ENCODE results near the gene ZSWIM6.

The ZSWIM6 gene

DNA sequence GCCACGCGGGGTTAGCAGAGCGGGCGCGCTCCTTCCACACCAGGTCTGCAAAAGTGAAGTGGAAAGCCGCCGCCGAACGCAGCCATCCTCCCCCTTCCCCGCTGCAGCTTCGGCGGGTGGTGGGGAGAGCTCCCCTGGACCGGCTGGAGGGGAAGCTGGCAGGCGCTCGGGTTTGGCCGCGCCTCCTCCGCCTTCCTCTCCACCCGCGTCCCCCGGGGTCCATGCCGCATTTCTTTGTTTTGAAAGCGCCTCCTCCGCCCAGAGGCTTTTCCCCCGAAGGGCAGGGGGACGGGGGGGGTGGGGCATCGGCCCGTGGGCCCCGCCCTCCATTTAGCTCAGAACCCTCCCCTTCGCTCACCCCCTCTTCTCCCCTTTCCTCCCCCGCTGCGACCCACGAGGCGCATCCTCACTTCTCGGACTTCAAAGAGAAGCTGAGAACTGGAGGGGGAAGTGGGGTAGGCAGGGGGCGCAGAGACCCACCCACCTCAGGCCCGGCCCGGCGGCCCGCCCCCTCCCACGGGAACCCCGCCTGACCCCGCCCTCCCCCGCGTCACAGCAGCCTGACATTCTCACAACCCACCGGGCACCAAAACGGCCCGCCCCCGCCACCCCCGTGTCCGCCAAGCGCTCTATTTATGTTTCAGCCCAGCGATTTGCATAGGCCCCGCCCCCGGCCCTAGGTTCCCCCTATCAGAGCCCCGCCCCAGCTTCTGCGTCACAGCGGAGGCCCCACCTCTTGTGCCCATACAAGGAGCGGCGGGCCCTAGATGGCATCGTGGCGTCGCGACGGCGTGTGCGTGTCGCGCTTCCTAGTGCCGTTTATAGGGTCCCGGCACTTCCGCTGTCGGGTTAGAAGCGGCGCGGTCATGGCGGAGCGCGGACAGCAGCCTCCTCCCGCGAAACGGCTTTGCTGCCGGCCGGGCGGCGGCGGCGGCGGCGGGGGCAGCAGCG, at the start of gene ZSWIM6:
Gene ZSWIM6, plus strand, starts transcription at position 852 of the 951 bp plus-strand sequence. Its CDS starts 15 bp downstream, at position 867.
- in situ Hi-C loops (cut with MboI; ENCODE audit: low sequenced_read_pairs), result no loop called here

DNA sequence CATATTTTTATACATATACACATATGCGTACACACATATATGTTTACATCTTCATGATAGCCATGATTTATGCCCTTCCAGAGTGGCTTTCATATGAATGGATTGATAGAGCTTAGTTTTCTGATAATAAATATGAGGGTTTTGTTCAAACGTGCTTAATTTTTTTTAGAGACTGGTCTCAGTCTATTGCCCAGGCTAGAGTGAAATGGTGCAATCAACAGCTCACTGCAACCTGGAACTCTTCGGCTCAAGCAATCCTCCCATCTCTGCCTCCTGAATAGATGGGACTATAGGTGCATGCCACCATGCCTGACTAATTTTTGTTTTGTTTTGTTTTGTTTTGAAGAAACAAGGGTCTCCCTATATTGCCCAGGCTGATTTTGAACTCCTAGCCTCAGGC, 48.6 kb upstream of the ZSWIM6 start:
- in situ Hi-C loops (cut with MboI; ENCODE audit: low sequenced_read_pairs), result no loop called here

DNA sequence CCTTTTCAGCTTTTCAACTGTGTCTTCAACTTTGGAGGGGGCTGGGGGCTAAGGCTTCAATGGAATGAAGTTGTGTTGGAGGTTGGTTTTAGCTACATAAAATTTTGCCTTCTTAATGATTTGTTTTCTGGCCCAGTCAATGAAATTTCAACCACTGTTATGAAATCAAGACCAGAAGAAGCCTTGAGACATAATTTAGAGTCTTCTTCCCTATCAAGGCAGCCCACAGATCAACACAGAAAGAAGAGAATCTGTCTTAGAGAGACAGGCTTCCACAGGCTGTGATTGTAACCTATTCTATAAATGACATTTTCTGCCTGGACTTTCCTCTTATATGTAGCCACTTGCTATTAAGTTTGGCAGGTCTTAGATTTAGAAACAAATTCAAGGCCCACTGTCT, 46.5 kb upstream of the ZSWIM6 start:
- in situ Hi-C loops (cut with MboI; ENCODE audit: low sequenced_read_pairs), result no loop called here

DNA sequence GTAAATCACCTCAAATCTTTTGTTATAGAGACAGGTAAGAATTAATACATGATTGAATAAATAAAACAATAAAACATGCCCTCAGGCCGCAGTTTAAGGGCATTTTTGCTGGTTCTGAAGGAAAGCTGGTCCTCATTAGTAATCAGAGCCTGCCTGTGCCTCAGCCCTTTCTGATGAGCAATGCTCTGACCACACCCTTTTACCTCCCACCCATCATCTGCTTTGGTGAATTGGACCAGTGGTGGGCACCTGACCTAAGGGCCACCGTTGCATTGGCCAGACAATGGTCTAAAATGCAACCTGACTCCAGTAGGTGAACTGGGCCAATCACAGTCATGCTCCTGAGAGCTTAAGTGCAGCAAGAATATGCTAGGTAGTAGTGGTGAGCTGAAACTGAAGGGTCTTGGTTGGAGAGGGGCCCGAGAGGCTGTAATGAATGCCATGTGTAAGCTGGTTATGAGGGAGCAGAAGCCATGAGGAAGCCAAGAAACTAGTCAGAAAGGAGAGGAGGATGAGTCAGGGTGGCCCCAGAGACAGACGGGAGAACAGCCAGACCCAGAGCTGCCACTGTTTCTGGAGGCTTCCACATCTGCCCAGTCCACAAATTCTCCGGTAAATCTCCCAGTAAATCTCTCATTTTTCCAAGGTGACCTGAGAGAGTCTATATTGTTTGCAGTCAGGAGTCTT, 45.5 kb upstream of the ZSWIM6 start:
- in situ Hi-C loops (cut with MboI; ENCODE audit: low sequenced_read_pairs), result no loop called here

DNA sequence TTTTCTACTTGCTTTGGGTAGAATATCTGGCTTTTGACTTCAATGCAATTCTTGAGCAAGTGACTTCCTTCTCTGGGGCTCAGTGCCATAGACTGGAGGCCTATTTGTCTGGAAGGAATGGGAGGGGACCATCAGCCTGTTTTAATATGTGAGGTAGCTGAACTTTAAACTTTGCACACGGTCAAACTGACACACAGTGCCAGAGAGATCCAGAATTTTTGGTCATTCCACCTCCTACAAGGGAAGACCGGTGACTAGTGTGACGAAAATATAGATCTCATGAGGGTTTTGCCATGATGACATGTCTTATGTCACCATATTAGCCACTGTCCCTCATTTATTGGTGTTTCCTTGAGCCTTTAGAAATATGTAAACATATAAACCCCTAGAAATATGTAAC, 44.6 kb upstream of the ZSWIM6 start:
- in situ Hi-C loops (cut with MboI; ENCODE audit: low sequenced_read_pairs), result no loop called here

- in situ Hi-C loops (cut with MboI; ENCODE audit: low sequenced_read_pairs), result no loop called here
Measured at GRCh38 chr5:61289241-61289640, 42.8 kb upstream of the ZSWIM6 start.

- in situ Hi-C loops (cut with MboI; ENCODE audit: low sequenced_read_pairs), result no loop called here
Measured at GRCh38 chr5:61289669-61290306, 42.3 kb upstream of the ZSWIM6 start.

DNA sequence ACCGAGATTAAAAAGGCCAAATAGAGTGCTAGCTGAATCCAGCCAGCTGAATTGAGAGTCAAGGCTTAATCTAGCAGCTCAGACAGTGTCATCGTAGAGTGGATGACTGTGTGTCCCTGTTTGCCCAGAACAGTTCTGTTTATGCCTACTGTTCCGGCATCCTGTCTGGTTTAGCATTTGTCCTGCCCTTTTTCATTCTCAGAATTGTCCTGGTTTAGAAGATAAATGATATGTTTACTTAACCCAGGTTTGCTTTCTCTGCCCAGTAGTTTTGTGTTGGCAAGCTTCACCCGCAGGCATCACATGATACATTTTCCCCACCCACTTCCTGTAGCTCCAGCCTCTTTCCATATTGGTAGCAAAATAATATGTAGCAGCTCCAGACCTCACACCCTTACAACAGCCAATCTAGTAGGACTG, 41.3 kb upstream of the ZSWIM6 start:
- in situ Hi-C loops (cut with MboI; ENCODE audit: low sequenced_read_pairs), result no loop called here

- in situ Hi-C loops (cut with MboI; ENCODE audit: low sequenced_read_pairs), result no loop called here
Measured at GRCh38 chr5:61292062-61292657, 39.9 kb upstream of the ZSWIM6 start.

DNA sequence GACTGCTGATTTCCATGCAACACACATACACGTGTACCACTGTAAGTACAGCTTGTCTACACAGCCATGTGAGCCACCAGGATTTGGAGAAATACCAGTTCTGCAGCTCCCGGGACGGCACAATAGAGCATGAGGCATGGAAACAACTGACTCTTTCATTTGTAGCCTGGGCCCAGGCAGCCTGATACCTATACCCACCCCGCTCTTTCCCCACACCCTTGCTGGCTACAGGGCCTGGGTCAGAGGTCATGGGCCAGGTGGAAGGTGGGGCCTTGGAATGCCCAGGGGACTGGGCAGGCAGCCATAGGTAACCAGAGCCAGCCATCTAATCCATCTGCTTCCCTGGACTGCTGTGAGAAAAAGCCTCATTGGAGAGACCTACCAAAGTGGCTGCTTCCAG, 39.0 kb upstream of the ZSWIM6 start:
- in situ Hi-C loops (cut with MboI; ENCODE audit: low sequenced_read_pairs), result no loop called here

DNA sequence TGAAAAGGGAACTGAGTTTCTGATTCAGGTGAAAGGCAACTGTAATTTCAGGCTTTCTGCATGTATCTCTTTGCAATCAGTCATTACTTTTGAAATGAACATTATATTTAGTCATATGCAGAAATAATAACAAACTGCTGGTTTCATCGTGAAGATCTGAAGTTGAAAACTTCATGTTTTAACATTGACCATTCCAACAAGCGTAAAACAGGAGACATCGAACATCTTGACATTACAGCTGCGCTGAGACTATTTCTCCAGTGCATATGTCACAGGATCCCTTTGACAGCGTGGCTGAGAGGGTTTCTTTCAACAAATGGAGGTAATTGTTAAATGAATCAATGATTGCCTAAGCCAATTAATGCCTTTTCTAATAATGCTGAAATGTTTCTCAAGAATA, 38.2 kb upstream of the ZSWIM6 start:
- in situ Hi-C loops (cut with MboI; ENCODE audit: low sequenced_read_pairs), result no loop called here

DNA sequence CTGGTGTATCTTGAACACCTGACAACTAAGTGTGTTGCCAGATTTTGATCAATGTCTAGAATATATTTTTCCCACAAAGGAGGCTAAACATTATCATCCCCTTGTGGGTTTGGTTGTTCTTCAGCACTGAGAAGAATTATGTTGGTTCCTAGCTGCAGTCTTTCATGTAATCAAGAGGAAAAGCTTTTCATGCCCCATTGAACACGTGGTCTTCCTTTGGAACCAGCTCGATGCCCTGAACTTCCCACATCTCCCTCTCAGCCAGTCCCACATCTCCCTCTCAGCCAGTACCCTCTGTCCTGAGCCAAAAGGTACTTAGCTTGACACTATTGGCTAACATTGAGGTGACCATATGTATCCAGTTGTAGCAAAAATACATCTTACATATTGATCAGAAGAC, 36.7 kb upstream of the ZSWIM6 start:
- in situ Hi-C loops (cut with MboI; ENCODE audit: low sequenced_read_pairs), result no loop called here

- in situ Hi-C loops (cut with MboI; ENCODE audit: low sequenced_read_pairs), result no loop called here
Measured at GRCh38 chr5:61298066-61298465, 34.0 kb upstream of the ZSWIM6 start.

DNA sequence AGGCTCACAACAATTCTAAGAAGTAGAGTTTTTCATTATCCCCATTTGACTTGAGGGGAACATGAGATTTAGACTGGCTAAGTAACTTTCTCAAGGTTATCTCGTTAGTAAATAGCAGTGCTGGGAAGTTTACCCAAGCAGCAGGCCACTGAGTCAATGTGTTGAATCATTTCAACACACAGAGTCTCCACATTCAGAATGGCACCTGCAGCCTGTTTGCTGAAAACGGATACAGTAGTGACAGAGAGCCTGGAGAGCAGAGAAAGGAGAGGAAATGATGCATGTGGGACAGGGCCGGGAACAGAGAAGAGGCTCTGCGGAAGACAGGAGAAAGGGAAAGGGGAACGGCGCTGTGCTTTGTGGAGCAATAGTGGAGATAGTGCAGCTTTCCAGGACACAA, 33.5 kb upstream of the ZSWIM6 start:
- in situ Hi-C loops (cut with MboI; ENCODE audit: low sequenced_read_pairs), result no loop called here

DNA sequence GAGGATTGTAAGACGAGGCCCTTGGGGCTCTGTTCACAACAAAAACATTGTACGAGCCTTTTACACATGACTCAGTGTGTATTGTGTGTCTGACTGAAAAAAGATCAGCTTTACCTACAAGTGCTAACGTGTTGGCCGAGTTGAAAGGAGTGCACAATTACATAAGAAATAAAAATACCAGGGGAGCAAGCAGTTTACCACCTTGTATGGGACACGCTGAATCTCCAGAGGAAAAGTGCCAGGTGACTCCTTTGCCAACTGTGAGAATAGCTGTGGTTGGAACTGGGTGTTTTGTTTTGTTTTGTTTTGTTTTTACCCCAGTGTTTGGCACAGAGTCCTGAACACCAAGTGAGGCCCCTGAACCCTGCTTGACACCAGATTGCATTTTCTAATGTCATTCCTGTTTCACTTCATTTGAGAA, 32.8 kb upstream of the ZSWIM6 start:
- in situ Hi-C loops (cut with MboI; ENCODE audit: low sequenced_read_pairs), result no loop called here

GRCh38 chr5:61301341-61302199, 30.5 kb upstream of the ZSWIM6 start:
- in situ Hi-C loops (cut with MboI; ENCODE audit: low sequenced_read_pairs), result no loop called here

- in situ Hi-C loops (cut with MboI; ENCODE audit: low sequenced_read_pairs), result no loop called here
Measured at GRCh38 chr5:61302200-61302563, 29.9 kb upstream of the ZSWIM6 start.

DNA sequence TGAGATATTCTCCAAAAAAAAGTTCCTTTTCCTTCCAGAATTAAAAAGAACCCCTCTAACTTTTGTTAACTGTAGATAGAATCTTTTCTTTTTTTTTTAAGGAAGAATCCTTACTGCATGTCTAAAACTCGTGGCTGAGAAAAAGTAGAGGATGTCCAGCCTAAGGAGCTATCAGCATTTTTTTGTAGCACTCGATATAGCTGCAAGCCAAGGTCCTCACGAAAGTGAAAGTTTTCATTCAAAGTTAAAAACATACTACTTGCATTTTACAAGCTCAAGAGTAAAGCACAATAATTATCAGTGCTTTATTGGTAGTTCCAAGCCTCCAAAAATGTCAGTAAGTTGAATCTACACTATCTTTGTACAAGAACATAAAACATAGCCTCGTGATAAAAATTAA, 28.7 kb upstream of the ZSWIM6 start:
- in situ Hi-C loops (cut with MboI; ENCODE audit: low sequenced_read_pairs), result no loop called here

DNA sequence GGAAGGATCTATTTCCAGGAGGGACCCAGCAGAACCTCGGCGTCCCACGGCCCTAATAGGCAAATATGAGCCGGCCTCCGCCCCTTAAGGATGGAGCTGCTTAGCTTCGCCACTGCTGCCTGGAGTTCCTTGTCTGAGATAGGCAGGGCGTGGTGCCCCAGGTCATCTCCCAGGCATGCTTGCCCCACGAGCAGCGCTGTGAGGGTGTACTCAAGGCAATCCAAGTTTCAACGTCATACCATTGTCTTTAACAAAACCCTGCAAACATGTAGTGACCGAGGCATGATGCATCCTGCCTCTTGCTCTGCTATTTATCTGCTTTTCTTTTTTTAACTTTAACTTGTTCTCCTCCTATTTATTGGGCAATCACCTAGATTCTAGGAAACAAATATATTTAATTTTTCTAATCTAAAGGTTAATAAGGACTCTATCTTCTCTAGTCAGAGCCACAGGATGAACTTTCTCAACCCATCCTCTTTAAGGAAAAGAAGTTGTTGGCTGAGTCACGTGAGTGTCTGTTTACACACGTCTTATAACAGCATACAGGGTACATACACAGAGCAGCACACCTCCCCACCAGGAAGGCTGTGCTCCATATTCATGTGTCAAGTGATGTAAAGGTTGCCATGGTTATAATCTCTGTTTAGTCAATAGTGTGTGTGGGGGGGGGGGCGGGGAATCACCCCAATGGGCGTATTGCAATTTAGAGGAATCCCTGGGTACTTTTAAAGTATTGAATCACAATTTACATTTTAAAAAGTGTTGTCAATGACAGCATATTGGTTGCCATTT, 27.3 kb upstream of the ZSWIM6 start:
- in situ Hi-C loops (cut with MboI; ENCODE audit: low sequenced_read_pairs), result no loop called here
